ENCODE results near the gene DHRS11. TPM values are rescaled to one million over a fixed set of nuclear protein-coding genes. Genes with fewer than 3 reads are reported as not detected.

DHRS11 gene
- total and polyA plus RNA-seq, 2 of the 4 experiments (the other 2 are of a cell fraction) = 7.0 to 14.5 TPM

DNA sequence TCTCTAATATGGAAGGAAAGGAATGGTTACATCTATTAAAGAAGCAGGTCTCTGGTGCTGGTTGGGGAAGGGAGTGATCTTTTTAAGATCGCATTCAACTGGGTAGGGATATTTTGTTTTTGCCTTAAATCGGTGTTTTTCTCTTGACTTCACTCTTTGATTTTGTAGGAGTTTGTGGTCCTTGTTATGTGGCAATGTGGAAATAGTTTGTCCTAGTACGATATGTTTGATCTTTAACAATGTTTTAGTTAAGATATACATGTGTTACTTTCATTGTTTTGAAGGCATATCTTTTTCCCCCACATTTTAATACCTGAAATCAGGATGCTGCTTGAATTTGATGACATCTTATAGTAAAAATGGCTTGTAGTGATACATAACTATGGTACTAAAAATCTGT, 38.2 kb upstream of the DHRS11 start:
- no peaks in the 10 kb centered on the region; the same call in 1 of the 2 replicates for H3K9me1 ChIP-seq (ENCODE audit: insufficient read depth, low read length)
- no peaks in the 10 kb centered on the region for H3K9me3 ChIP-seq (ENCODE audit: control insufficient read depth, insufficient read depth, low read length)
- no peak overlapping the region for H4K5ac ChIP-seq (ENCODE audit: low read depth, low read length)
- no peak overlapping the region for H3K4ac ChIP-seq (ENCODE audit: low read depth, low read length)
- no peak overlapping the region for H3K14ac ChIP-seq (replicated peaks; ENCODE audit: low read depth, low read length)
- no peak overlapping the region for H2BK5ac ChIP-seq (ENCODE audit: low read depth, low read length, poor library complexity, severe bottlenecking)
- no peak overlapping the region for H3K27ac ChIP-seq (ENCODE audit: insufficient read depth, low read length)
- dilution Hi-C loops (cut with HindIII; ENCODE audit: low sequenced_read_pairs, unreplicated experiment) (no loop called here), intact Hi-C loops (cut with micrococcal nuclease) (no loop called here), in situ Hi-C loops (cut with MboI; ENCODE audit: low sequenced_read_pairs) (no loop called here)
- H4K20me1 ChIP-seq (ENCODE audit: insufficient read depth, low read length) = peaks cover 86% of the 10 kb centered on the region
- peaks cover 28% of the 10 kb centered on the region for H3K36me3 ChIP-seq (ENCODE audit: control insufficient read depth, insufficient read depth, low read length)
- peaks cover 6 to 30% of the 10 kb centered on the region in 2 experiments; a peak in 2 of 4 replicates for H3K79me1 ChIP-seq (ENCODE audit: low read depth in 1 of 2, low read length in 2 of 2)
- no peak overlapping the region for H2AFZ ChIP-seq (replicated peaks; ENCODE audit: low read length, poor library complexity)
- H2AK5ac ChIP-seq (ENCODE audit: low read depth, low read length) = no peak overlapping the region
- no peak for TF ChIP-seq SMC3 (IDR thresholded peaks at IDR 0.05; ENCODE audit: low read depth, low read length)
- TF ChIP-seq, protein P1, sequence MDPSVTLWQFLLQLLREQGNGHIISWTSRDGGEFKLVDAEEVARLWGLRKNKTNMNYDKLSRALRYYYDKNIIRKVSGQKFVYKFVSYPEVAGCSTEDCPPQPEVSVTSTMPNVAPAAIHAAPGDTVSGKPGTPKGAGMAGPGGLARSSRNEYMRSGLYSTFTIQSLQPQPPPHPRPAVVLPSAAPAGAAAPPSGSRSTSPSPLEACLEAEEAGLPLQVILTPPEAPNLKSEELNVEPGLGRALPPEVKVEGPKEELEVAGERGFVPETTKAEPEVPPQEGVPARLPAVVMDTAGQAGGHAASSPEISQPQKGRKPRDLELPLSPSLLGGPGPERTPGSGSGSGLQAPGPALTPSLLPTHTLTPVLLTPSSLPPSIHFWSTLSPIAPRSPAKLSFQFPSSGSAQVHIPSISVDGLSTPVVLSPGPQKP (IDR thresholded peaks at IDR 0.05; ENCODE audit: borderline replicate concordance, low read depth, low read length) = no peak
- no peak for TF ChIP-seq RAD21 (IDR thresholded peaks at IDR 0.05; ENCODE audit: low read length)
- no peak for TF ChIP-seq CHD1 (IDR thresholded peaks at IDR 0.05; ENCODE audit: low read depth, low read length)
- no peak for TF ChIP-seq RCOR1 (IDR thresholded peaks at IDR 0.05; ENCODE audit: insufficient replicate concordance, low read length)
- BruUV-seq (replicated peaks) = no TSS peak
- H3K4me2 ChIP-seq (ENCODE audit: low read depth, low read length) = no peak overlapping the region
- POLR2A ChIA-PET (ENCODE audit: unreplicated experiment) = no interaction called here
- no peak overlapping the region for H3K18ac ChIP-seq (ENCODE audit: low read depth, low read length)
- DNase-seq = no peak
- no peak overlapping the region for H4K8ac ChIP-seq (ENCODE audit: low read depth in 2 of 2, low read length in 2 of 2)
- H4K91ac ChIP-seq (ENCODE audit: insufficient read depth, low read depth, low read length) = no peak overlapping the region
- CTCF ChIA-PET = interaction anchor here (0.6 kb wide), 2 partner anchors 13 to 37 kb away, joined by 3 read pairs; no protein-coding TSS in a partner anchor
- WGBS, 2 experiments (ENCODE audit: extremely low coverage in 2 of 2, insufficient read length in 1 of 2) = no CpG with 5 or more reads among the region's 3 CpGs
- no peak overlapping the region for H2BK120ac ChIP-seq (ENCODE audit: low read depth, low read length)
- H2BK20ac ChIP-seq (ENCODE audit: low read depth, low read length) = no peak overlapping the region
- no peak for ATAC-seq (ENCODE audit: low read depth)
- H3K23ac ChIP-seq (ENCODE audit: low read depth, low read length) = no peak overlapping the region; the same call in 1 of the 2 replicates
- no peaks in the 10 kb centered on the region for H3K27me3 ChIP-seq (ENCODE audit: control insufficient read depth, insufficient read depth, low read length)
- H3K4me1 ChIP-seq (ENCODE audit: control insufficient read depth, insufficient read depth, low read length) = no peaks in the 10 kb centered on the region; the same call in 1 of the 2 replicates
- H3K9ac ChIP-seq (ENCODE audit: low read depth, low read length) = no peak overlapping the region
- H3K4me3 ChIP-seq (ENCODE audit: insufficient read depth, low read depth, low read length) = no peak overlapping the region
- H3K56ac ChIP-seq (ENCODE audit: extremely low read depth, insufficient read depth, low read length) = no peak overlapping the region
- no peak overlapping the region for H2BK15ac ChIP-seq (ENCODE audit: low read depth, low read length)
- no peak overlapping the region for H2AK9ac ChIP-seq (replicated peaks; ENCODE audit: low read depth, low read length, poor library complexity)
